Neural progenitor cell (in vitro differentiated cells): Measurements from ENCODE around the gene SLX4. TPM values are rescaled to one million over a fixed set of nuclear protein-coding genes. Genes with fewer than 3 reads are reported as not detected.
"Not testable (repeated sequence)": the region's sequence is repeated elsewhere in the genome, so short reads cannot be mapped to it uniquely, and the experiment has no call there.

Experiments used
- DNase-seq: peaks from one replicate; pipeline ENCODE4 v3.0.0-alpha.2; 2016; ENCODE audit warnings: low spot score
- H2AFZ ChIP-seq: fragments of 200-600 bp; sonication (generic); replicated peaks from 2 replicates; pipeline ENCODE4 v1.6.1; 2016; ENCODE audit warnings: antibody characterized with exemption
- H3F3A ChIP-seq: fragments of 200-600 bp; sonication (generic); 2 replicates; pipeline ENCODE4 v1.6.1; 2016; ENCODE audit warnings: antibody characterized with exemption, low read depth
- H3K27ac ChIP-seq: fragments of 200-600 bp; sonication (generic); 2 replicates; pipeline ENCODE4 v1.5.1; 2016; ENCODE audit warnings: mild to moderate bottlenecking
- H3K27me3 ChIP-seq: fragments of 200-600 bp; sonication (generic); 2 replicates; pipeline ENCODE4 v1.6.1; 2016; ENCODE audit warnings: mild to moderate bottlenecking, moderate library complexity
- H3K36me3 ChIP-seq: fragments of 200-600 bp; sonication (generic); 2 replicates; pipeline ENCODE4 v1.5.1; 2016
- H3K4me1 ChIP-seq: fragments of 200-600 bp; sonication (generic); 2 replicates; pipeline ENCODE4 v1.6.1; 2016; ENCODE audit warnings: mixed run types
- H3K4me2 ChIP-seq: fragments of 200-600 bp; sonication (generic); 2 replicates; pipeline ENCODE4 v1.6.1; 2016
- H3K4me3 ChIP-seq: fragments of 200-600 bp; sonication (generic); 2 replicates; pipeline ENCODE4 v1.5.1; 2016
- H3K79me2 ChIP-seq: fragments of 200-600 bp; sonication (generic); 2 replicates; pipeline ENCODE4 v1.6.1; 2016; ENCODE audit warnings: low read depth
- H3K9ac ChIP-seq: fragments of 200-600 bp; sonication (generic); 2 replicates; pipeline ENCODE4 v1.6.1; 2016
- H3K9me3 ChIP-seq: fragments of 200-600 bp; sonication (generic); 2 replicates; pipeline ENCODE4 v1.5.1; 2016; ENCODE audit warnings: low read depth
- H4K20me1 ChIP-seq: fragments of 200-600 bp; sonication (generic); 2 replicates; pipeline ENCODE4 v1.6.1; 2016; ENCODE audit warnings: low read depth
- H3K27ac Mint-ChIP-seq: 3 replicates; pipeline ENCODE4 v1.8.0; 2021; ENCODE audit warnings: mixed read lengths
- H3K27me3 Mint-ChIP-seq: 2 replicates; pipeline ENCODE4 v1.8.0; 2022; ENCODE audit warnings: low read depth, mild to moderate bottlenecking, inconsistent platforms, moderate library complexity, mixed read lengths; ENCODE audit not compliant: insufficient read depth
- H3K36me3 Mint-ChIP-seq: 3 replicates; pipeline ENCODE4 v1.8.0; 2021; ENCODE audit warnings: mixed read lengths
- H3K4me1 Mint-ChIP-seq: 3 replicates; pipeline ENCODE4 v1.8.0; 2021; ENCODE audit warnings: mixed read lengths
- H3K4me3 Mint-ChIP-seq: 3 replicates; pipeline ENCODE4 v1.8.0; 2021; ENCODE audit warnings: mild to moderate bottlenecking, moderate library complexity, mixed read lengths
- H3K9me3 Mint-ChIP-seq: 3 replicates; pipeline ENCODE4 v1.8.0; 2020; ENCODE audit warnings: mixed read lengths
- EZH2 ChIP-seq: fragments of 200-600 bp; sonication (generic); IDR thresholded peaks from 2 replicates; pipeline ENCODE4 v1.6.1; 2017; ENCODE audit warnings: antibody characterized with exemption, mild to moderate bottlenecking, moderate library complexity
- EZH2phosphoT487 ChIP-seq: fragments of 200-600 bp; sonication (generic); IDR thresholded peaks from 2 replicates; pipeline ENCODE4 v1.6.1; 2017; ENCODE audit warnings: antibody characterized with exemption
- total RNA-seq: library from RNA; depleted of rRNA; stranded (reverse); fragments of >200 nt; gene quantifications from 2 replicates; pipeline ENCODE4 v1.2.3, GENCODE V29; 2015; ENCODE audit warnings: low replicate concordance
- TF ChIP-seq, protein P1 (sequence below): fragments of 200-600 bp; sonication (generic); IDR thresholded peaks from 2 replicates; pipeline ENCODE4 v1.5.1; 2017; ENCODE audit warnings: antibody characterized with exemption, mild to moderate bottlenecking

Gene SLX4
- total RNA-seq, 1 donor from 2014 or later = 7.7 TPM

DNA sequence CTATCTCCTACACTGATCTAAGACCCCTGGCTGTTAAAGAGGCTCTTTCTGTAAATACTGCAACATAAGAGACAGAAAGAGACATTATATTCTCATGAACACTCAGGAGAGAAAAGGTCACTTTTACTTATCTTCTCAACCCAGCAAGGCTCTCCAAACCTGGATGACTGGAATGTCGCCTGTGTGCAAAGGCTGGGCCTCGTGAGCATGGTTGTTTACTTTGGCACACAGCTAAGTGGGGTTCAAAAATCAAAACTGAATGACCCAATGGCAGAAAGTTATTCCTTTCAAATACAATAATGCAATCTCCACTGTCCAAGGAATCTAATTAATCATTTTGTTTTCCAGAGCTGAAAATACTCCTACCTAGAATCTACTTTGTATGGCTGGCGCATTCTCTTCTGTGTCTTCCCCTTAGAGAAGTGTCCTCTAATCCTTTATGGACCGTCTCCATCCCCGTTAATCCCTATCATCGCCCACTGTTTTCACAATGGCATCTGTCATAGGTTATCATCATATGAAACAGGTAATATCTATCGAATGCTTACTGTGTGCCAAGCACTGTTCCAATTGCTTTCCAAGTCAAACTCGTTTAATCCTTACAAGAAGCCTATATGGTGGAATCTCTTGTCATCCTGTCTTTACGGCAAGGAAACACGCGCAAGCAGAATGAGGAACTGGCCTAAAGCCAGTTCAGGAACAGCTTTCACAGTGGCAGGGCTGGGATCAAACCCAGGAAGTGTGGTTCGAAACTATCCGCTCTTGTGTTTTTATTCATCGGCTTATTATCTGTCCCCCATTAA lies 1.3 kb downstream of the SLX4 start:
- peak overlapping the region; percentile 69 for H3K9ac ChIP-seq

DNA sequence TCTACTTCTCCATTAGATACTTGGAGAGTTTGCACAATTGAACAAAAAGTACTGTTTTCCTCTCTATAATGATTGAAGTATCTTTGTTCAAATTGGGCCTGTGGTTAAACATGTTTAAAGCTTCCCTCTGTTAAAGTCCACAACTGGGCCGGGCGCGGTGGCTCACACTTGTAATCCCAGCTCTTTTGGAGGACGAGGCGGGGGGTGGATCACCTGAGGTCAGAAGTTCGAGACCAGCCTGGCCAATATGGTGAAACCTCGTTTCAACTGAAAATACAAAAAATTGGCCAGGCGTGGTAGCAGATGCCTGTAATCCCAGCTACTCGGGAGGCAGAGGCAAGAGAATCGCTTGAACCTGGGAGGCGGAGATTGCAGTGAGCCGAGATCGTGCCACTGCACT lies 2.4 kb downstream of the SLX4 start:
- H3K9me3 Mint-ChIP-seq = not testable (repeated sequence)

More for the DNA sequence above, 1.3 kb downstream of the SLX4 start:
- H3K4me1 Mint-ChIP-seq = peaks cover 29% of the 10 kb centered on the region
- no peak overlapping the region for H3K27ac Mint-ChIP-seq
- H3K4me3 Mint-ChIP-seq = peak overlapping the region; percentile 99
- TF ChIP-seq, protein P1, sequence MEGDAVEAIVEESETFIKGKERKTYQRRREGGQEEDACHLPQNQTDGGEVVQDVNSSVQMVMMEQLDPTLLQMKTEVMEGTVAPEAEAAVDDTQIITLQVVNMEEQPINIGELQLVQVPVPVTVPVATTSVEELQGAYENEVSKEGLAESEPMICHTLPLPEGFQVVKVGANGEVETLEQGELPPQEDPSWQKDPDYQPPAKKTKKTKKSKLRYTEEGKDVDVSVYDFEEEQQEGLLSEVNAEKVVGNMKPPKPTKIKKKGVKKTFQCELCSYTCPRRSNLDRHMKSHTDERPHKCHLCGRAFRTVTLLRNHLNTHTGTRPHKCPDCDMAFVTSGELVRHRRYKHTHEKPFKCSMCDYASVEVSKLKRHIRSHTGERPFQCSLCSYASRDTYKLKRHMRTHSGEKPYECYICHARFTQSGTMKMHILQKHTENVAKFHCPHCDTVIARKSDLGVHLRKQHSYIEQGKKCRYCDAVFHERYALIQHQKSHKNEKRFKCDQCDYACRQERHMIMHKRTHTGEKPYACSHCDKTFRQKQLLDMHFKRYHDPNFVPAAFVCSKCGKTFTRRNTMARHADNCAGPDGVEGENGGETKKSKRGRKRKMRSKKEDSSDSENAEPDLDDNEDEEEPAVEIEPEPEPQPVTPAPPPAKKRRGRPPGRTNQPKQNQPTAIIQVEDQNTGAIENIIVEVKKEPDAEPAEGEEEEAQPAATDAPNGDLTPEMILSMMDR = no peak
- TF ChIP-seq EZH2phosphoT487 (no peak), EZH2 (no peak)
- Histone ChIP-seq H3K36me3 (no peaks in the 10 kb centered on the region), H3K9me3 (no peaks in the 10 kb centered on the region), H3K4me2 (peak overlapping the region; percentile 82), H3K27me3 (no peaks in the 10 kb centered on the region), H3K4me1 (peaks cover 8% of the 10 kb centered on the region), H4K20me1 (peaks cover 7% of the 10 kb centered on the region), H3K4me3 (peak overlapping the region; percentile 97), H3K79me2 (peaks cover 43% of the 10 kb centered on the region), H3K27ac (no peak overlapping the region), H3F3A (peaks cover 17% of the 10 kb centered on the region), H2AFZ (no peak overlapping the region)
- DNase-seq = no peak
- H3K36me3 Mint-ChIP-seq = peaks cover 21% of the 10 kb centered on the region
- no peaks in the 10 kb centered on the region for H3K9me3 Mint-ChIP-seq
- H3K27me3 Mint-ChIP-seq = no peaks in the 10 kb centered on the region

DNA sequence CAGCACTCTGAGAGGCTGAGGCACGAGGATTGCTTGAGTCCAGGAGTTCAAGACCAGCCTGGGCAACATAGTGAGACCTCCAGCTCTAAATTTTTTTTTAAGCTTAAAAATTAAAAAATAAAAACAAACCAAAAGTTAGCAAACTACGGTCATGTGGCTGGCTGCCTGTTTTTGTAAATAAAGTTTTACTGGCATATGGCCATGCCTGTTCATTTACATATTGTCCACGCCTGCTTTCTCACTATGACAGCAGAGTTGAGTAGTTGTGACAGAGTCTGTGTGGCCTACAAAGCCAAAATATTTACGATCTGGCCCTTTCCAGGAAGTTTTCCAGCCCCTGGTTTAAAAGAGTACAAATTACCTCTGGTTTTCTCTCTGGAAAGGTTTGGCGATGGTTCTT lies 3.3 kb downstream of the SLX4 start:
- Histone ChIP-seq H3F3A (peaks cover 16% of the 10 kb centered on the region), H3K36me3 (no peaks in the 10 kb centered on the region), H3K27me3 (no peaks in the 10 kb centered on the region), H2AFZ (no peak overlapping the region), H3K4me2 (no peak overlapping the region), H3K4me1 (peaks cover 8% of the 10 kb centered on the region), H3K9me3 (no peaks in the 10 kb centered on the region), H4K20me1 (peaks cover 7% of the 10 kb centered on the region), H3K9ac (no peak overlapping the region), H3K79me2 (peaks cover 25% of the 10 kb centered on the region), H3K27ac (no peak overlapping the region), H3K4me3 (no peak overlapping the region)
- DNase-seq = no peak
- TF ChIP-seq EZH2phosphoT487 (no peak), EZH2 (no peak)
- TF ChIP-seq, protein P1 = no peak
- peaks cover 19% of the 10 kb centered on the region for H3K36me3 Mint-ChIP-seq
- no peak overlapping the region for H3K4me3 Mint-ChIP-seq
- H3K27me3 Mint-ChIP-seq = no peaks in the 10 kb centered on the region
- peaks cover 25% of the 10 kb centered on the region for H3K4me1 Mint-ChIP-seq
- H3K9me3 Mint-ChIP-seq = no peaks in the 10 kb centered on the region
- no peak overlapping the region for H3K27ac Mint-ChIP-seq

More for the DNA sequence above, 2.4 kb downstream of the SLX4 start:
- H3K9ac ChIP-seq, H3K27me3 ChIP-seq, H3K4me2 ChIP-seq, H2AFZ ChIP-seq, H3K27ac Mint-ChIP-seq, H4K20me1 ChIP-seq, H3K4me3 Mint-ChIP-seq, H3K27ac ChIP-seq, H3K27me3 Mint-ChIP-seq, H3K4me3 ChIP-seq, DNase-seq, H3K4me1 ChIP-seq, H3K9me3 ChIP-seq, H3K36me3 ChIP-seq: not testable (repeated sequence)
- H3K36me3 Mint-ChIP-seq = peaks cover 19% of the 10 kb centered on the region
- H3K79me2 ChIP-seq = peaks cover 32% of the 10 kb centered on the region
- peaks cover 17% of the 10 kb centered on the region for H3F3A ChIP-seq
- H3K4me1 Mint-ChIP-seq = peaks cover 29% of the 10 kb centered on the region

DNA sequence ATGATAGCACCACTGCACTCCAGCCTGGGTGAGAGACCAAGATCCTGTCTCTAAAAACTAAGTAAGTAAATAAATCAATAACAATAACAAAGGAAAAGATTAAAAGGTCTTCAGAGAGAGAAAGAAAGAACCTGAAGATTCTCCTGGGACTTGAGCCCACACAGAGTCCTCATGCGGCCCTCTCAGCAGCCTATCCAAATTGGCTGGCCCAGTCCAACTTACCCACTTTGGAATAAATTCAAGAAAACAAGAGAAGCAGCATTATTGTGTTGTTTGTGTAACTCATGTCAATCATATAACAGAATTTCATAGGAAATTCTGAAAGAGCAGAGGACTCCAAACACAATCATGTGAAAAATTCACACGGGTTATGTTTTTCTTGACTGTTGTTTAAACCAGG lies 3.8 kb downstream of the SLX4 start:
- peaks cover 21% of the 10 kb centered on the region for H3K36me3 Mint-ChIP-seq
- H3K9me3 Mint-ChIP-seq = no peaks in the 10 kb centered on the region
- H3K27ac ChIP-seq = no peak overlapping the region
- H3K27me3 ChIP-seq = no peaks in the 10 kb centered on the region
- H2AFZ ChIP-seq = no peak overlapping the region
- H3K9me3 ChIP-seq = no peaks in the 10 kb centered on the region
- no peak overlapping the region for H3K9ac ChIP-seq
- TF ChIP-seq EZH2 = no peak
- peaks cover 11% of the 10 kb centered on the region for H3F3A ChIP-seq
- no peak overlapping the region for H3K27ac Mint-ChIP-seq
- DNase-seq = no peak
- no peaks in the 10 kb centered on the region for H3K27me3 Mint-ChIP-seq
- no peak overlapping the region for H3K4me3 ChIP-seq
- H3K4me1 ChIP-seq = peaks cover 5% of the 10 kb centered on the region
- H3K4me3 Mint-ChIP-seq = no peak overlapping the region
- no peaks in the 10 kb centered on the region for H3K36me3 ChIP-seq
- H3K79me2 ChIP-seq = peaks cover 21% of the 10 kb centered on the region
- no peak overlapping the region for H3K4me2 ChIP-seq
- H4K20me1 ChIP-seq = peaks cover 7% of the 10 kb centered on the region
- peaks cover 21% of the 10 kb centered on the region for H3K4me1 Mint-ChIP-seq
